Breast epithelium (tissue), 3 donors: Measurements from ENCODE around the gene MTRR.

Experiments
- CTCF ChIP-seq, 3 donors: fragments of 450-650 bp; IDR thresholded peaks; one replicate each; pipeline ENCODE4 v1.5.1; 2016 to 2017; ENCODE audit warnings: antibody characterized with exemption in 3 of 3, mild to moderate bottlenecking in 3 of 3, moderate library complexity in 3 of 3
- POLR2AphosphoS5 ChIP-seq, 3 donors: sonication (generic); formaldehyde crosslinking; IDR thresholded peaks; one replicate each; pipeline ENCODE4 v1.6.1; 2017; ENCODE audit warnings: antibody characterized with exemption in 3 of 3

- TF ChIP-seq CTCF (IDR thresholded peaks at IDR 0.05) = no peak
- TF ChIP-seq POLR2AphosphoS5 (IDR thresholded peaks at IDR 0.05) = no peak
Measured at GRCh38 chr5:7881091-7881490, 12.1 kb downstream of the MTRR start.
